H1 (cell line): ENCODE measurements around the gene LRP3. TPM values are rescaled to one million over a fixed set of nuclear protein-coding genes. Genes with fewer than 3 reads are reported as not detected.

Experiments
- ASH2L ChIP-seq: fragments of 200-600, 300-600 bp; sonication (generic); IDR thresholded peaks from one replicate; pipeline ENCODE4 v1.7.1; 2017; ENCODE audit warnings: low read length
- BACH1 ChIP-seq: IDR thresholded peaks from 2 replicates; pipeline ENCODE4 v1.6.1; 2012; ENCODE audit warnings: low read length, improper control_type of control experiment
- HDAC6 ChIP-seq: IDR thresholded peaks from one replicate; pipeline ENCODE4 v1.7.1; 2012; ENCODE audit warnings: low read depth, mild to moderate bottlenecking, inconsistent platforms, low read length, moderate library complexity
- KDM4A ChIP-seq: IDR thresholded peaks from one replicate; pipeline ENCODE4 v1.7.1; 2012; ENCODE audit warnings: low read depth, mild to moderate bottlenecking, moderate library complexity, low read length, inconsistent platforms; ENCODE audit not compliant: severe bottlenecking
- RNF2 ChIP-seq: fragments of 200-900, 300-1000 bp; sonication (generic); IDR thresholded peaks from 2 replicates; pipeline ENCODE4 v1.7.1; 2016; ENCODE audit warnings: borderline replicate concordance, low read depth, mild to moderate bottlenecking, antibody characterized with exemption, low read length; ENCODE audit not compliant: poor library complexity, severe bottlenecking; ENCODE audit errors: missing control alignments
- SIRT6 ChIP-seq: IDR thresholded peaks from one replicate; pipeline ENCODE4 v1.7.1; 2012; ENCODE audit warnings: low read length, inconsistent platforms
- TAF7 ChIP-seq: optimal IDR thresholded peaks from 2 replicates; pipeline ENCODE3; 2011; ENCODE audit warnings: low read depth, mild to moderate bottlenecking, inconsistent platforms, low read length, moderate library complexity, borderline replicate concordance
- USF2 ChIP-seq: IDR thresholded peaks from 2 replicates; pipeline ENCODE4 v1.6.1; 2011; ENCODE audit warnings: low read length, improper control_type of control experiment
- polyA plus RNA-seq, 7 experiments: library from polyadenylated mRNA; depleted of rRNA in 3 of 7; stranded (reverse) in 5 of 7; unstranded in 2 of 7; fragments of >200 nt in 5 of 7; fragments of 200-250 nt in 2 of 7; gene quantifications; 1 replicate in 5 of 7; 2 replicates in 1 of 7; 4 replicates in 1 of 7; pipeline versions ENCODE4 v1.2.1 to v1.2.3, GENCODE V29; 2011 to 2013; ENCODE audit warnings: missing spikeins in 2 of 7, mixed read lengths in 2 of 7
- total RNA-seq: library from RNA; stranded (reverse); fragmentation: NEBNext Ultra II Directional; extraction: Animal tissue kit (Norgen Biotek cat#: 25700); gene quantifications from 2 replicates; pipeline ENCODE4 v1.2.1, GENCODE V29; 2021

The LRP3 gene
- total and polyA plus RNA-seq, 2 of the 8 experiments (the other 6 are each of a cell fraction or from before 2014, with no cell fraction given), result 30.3 to 33.7 TPM

- TF ChIP-seq HDAC6 (no peak), BACH1 (no peak), TAF7 (no peak), ASH2L (no peak), USF2 (no peak), KDM4A (no peak), RNF2 (no peak), SIRT6 (no peak)
These were observed 60.2 kb downstream of the LRP3 start (continued) for GRCh38 chr19:33254245-33254824.
